HG03135 (cell line): ENCODE data around the gene TMC3.

ENCODE experiments used
- ATAC-seq: cut with Tn5 transposase; IDR thresholded peaks from one replicate; pipeline ENCODE4 v1.9.1; 2021; ENCODE audit warnings: mild to moderate bottlenecking, moderate library complexity; ENCODE audit not compliant: unreplicated experiment

Gene TMC3

DNA sequence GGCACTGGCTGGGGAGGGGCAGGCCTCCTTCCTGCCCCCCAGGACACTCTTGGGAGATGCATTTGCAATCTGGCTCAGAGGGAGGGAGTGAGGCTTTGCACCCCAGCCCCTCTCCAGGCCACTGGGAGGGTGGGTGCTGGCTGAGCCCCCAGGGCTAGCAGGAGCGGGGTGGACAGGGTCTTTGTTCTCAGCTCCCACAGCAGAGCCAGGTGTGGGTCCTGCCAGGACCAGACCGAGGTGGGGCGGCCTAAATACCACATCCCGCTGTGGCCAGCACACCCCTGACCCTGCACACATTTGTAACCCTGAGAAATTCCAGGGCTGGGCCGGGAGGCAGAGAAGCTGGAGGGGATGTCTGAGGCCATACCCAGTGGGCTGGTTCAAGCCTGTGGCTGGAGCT is 91.1 kb downstream of the TMC3 start:
- ATAC-seq, result no peak

DNA sequence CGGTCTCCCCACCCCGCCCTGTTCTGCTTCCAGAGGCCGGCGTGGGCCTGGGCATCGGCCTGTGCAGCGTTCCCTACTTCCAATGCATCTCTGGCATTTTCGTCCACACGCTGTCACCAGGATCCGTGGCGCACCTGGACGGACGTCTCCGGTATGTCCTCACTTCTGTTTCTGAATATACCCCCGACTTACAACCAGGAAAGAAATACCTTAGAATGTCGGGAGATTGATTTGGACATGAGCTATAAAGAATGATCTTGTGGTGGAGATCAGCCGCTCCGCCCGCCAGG is 91.5 kb downstream of the TMC3 start:
- no peak for ATAC-seq

DNA sequence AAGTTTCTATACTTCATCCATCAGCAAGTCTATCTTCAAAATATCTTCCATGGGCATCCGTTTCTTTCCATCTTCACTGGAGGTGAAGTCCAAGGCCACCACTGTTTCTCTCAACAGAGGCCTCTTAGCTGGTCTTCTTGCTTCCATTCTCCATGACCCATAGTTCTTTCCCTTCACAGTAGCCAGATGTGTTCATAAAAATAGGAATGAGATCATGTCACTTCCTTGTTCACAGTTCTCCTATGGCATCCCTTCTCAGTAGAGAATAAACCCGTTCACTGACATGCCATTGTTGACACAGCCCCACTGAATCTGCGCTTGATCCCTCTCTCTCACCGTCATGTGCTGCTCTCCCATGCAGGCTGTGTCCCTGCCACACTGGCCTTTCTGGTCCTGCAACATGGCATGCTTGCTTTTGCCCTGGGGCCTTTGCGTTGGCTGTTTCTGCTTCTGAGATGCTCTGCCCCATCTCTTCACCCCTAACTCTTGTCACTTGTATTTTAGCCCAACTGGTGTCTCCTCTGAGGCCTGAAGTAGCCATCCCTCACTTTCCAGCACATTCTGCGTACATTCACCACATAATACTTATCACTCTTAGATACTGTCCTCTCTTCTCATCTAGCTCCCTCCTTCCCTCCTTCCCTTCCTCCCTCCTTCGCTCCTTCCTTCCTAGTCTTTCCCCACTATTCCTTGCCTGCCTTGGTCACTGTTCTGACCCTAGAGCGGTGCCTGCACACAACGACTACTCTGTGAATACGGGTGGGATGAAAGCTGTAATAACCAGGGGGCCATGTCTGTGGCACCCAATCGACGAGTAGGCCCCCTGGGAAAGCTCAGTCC is 92.0 kb downstream of the TMC3 start:
- no peak for ATAC-seq

DNA sequence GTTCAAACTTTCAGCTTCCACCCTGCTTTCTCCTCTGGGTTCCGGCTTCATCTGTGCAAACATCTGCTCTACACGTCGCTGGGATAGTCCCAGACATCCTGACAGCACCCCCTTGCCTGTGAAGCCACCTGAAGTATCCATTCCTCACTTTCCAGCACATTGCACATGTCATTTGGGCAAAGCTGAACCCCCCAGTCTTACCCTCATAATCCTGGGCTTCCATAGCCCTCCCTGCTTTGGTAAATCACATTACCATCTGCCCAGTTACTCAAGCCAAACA is 92.6 kb downstream of the TMC3 start:
- ATAC-seq, result no peak
